Loucy (cell line): ENCODE results near the gene IREB2.

Experiments
- H2AFZ ChIP-seq: fragments of 200-600 bp; sonication (generic); 2 replicates; pipeline ENCODE4 v1.6.0; 2016; ENCODE audit warnings: antibody characterized with exemption, mild to moderate bottlenecking, low read length, moderate library complexity
- H3F3A ChIP-seq: fragments of 200-600 bp; 2 replicates; pipeline ENCODE4 v1.6.0; 2016; ENCODE audit warnings: antibody characterized with exemption, low read depth, mild to moderate bottlenecking
- H3K27me3 ChIP-seq: fragments of 200-600 bp; sonication (generic); 2 replicates; pipeline ENCODE4 v1.6.1; 2014; ENCODE audit warnings: low read length, mild to moderate bottlenecking; ENCODE audit not compliant: insufficient read depth, poor library complexity, severe bottlenecking
- H3K36me3 ChIP-seq: fragments of 200-600 bp; sonication (generic); 2 replicates; pipeline ENCODE4 v1.6.1; 2016; ENCODE audit warnings: low read length; ENCODE audit not compliant: insufficient read depth
- H3K4me1 ChIP-seq: fragments of 200-600 bp; sonication (generic); 2 replicates; pipeline ENCODE4 v1.5.1; 2014; ENCODE audit warnings: low read length, mild to moderate bottlenecking; ENCODE audit not compliant: insufficient read depth, poor library complexity, severe bottlenecking
- H3K4me2 ChIP-seq: fragments of 200-600 bp; sonication (generic); 2 replicates; pipeline ENCODE4 v1.6.0; 2014; ENCODE audit warnings: antibody characterized with exemption, low read length, low read depth, mild to moderate bottlenecking; ENCODE audit not compliant: poor library complexity, severe bottlenecking
- H3K4me3 ChIP-seq: fragments of 200-600 bp; sonication (generic); 2 replicates; pipeline ENCODE4 v1.5.1; 2014; ENCODE audit warnings: low read length, mild to moderate bottlenecking, mixed read lengths; ENCODE audit not compliant: poor library complexity, severe bottlenecking
- H3K79me2 ChIP-seq: fragments of 200-600 bp; sonication (generic); 2 replicates; pipeline ENCODE4 v1.6.1; 2014; ENCODE audit warnings: low read length; ENCODE audit not compliant: insufficient read depth
- H3K9ac ChIP-seq: fragments of 200-600 bp; sonication (generic); 2 replicates; pipeline ENCODE4 v1.6.0; 2014; ENCODE audit warnings: mild to moderate bottlenecking, low read depth, low read length, moderate library complexity; ENCODE audit not compliant: poor library complexity, severe bottlenecking
- H3K9me2 ChIP-seq: fragments of 200-600 bp; sonication (generic); replicated peaks from 2 replicates; pipeline ENCODE4 v1.6.1; 2016; ENCODE audit warnings: low read depth, low read length, mixed read lengths
- H3K9me3 ChIP-seq: fragments of 200-600 bp; sonication (generic); 2 replicates; pipeline ENCODE4 v1.6.1; 2014; ENCODE audit warnings: mild to moderate bottlenecking, antibody characterized with exemption, low read length, low read depth; ENCODE audit not compliant: insufficient read depth
- H4K20me1 ChIP-seq: fragments of 200-600 bp; sonication (generic); 2 replicates; pipeline ENCODE4 v1.6.0; 2014; ENCODE audit warnings: antibody characterized with exemption, low read length, mild to moderate bottlenecking; ENCODE audit not compliant: insufficient read depth, poor library complexity, severe bottlenecking
- CTCF ChIP-seq: fragments of 200-600 bp; sonication (generic); conservative IDR thresholded peaks from 2 replicates; pipeline ENCODE4 v1.5.1; 2014; ENCODE audit warnings: mild to moderate bottlenecking, antibody characterized with exemption, low read length
- EZH2phosphoT487 ChIP-seq: fragments of 200-600 bp; IDR thresholded peaks from 2 replicates; pipeline ENCODE4 v1.6.1; 2018; ENCODE audit warnings: antibody characterized with exemption, mild to moderate bottlenecking, moderate library complexity, borderline replicate concordance

Gene IREB2

GRCh38 chr15:78469031-78469430 is 31.0 kb downstream of the IREB2 start:
- H3K79me2 ChIP-seq, result no peaks in the 10 kb centered on the region
- H2AFZ ChIP-seq, result no peak overlapping the region
- no peak overlapping the region for H3K9ac ChIP-seq
- H3K4me1 ChIP-seq, result no peaks in the 10 kb centered on the region
- TF ChIP-seq CTCF (no peak), EZH2phosphoT487 (no peak)
- H3K4me2 ChIP-seq, result no peak overlapping the region
- no peaks in the 10 kb centered on the region for H3K9me2 ChIP-seq
- H4K20me1 ChIP-seq, result no peaks in the 10 kb centered on the region
- H3K4me3 ChIP-seq, result no peak overlapping the region
- no peaks in the 10 kb centered on the region for H3K27me3 ChIP-seq
- H3K36me3 ChIP-seq, result peaks cover 91% of the 10 kb centered on the region
- H3F3A ChIP-seq, result no peaks in the 10 kb centered on the region
- no peaks in the 10 kb centered on the region for H3K9me3 ChIP-seq

GRCh38 chr15:78477295-78477694 is 39.3 kb downstream of the IREB2 start:
- H3K79me2 ChIP-seq, result no peaks in the 10 kb centered on the region
- H4K20me1 ChIP-seq, result no peaks in the 10 kb centered on the region
- H3K9me2 ChIP-seq, result no peaks in the 10 kb centered on the region
- no peak for TF ChIP-seq CTCF
- TF ChIP-seq EZH2phosphoT487, result no peak
- H3K36me3 ChIP-seq, result peaks cover 67% of the 10 kb centered on the region
- H3K9ac ChIP-seq, result no peak overlapping the region
- no peaks in the 10 kb centered on the region for H3F3A ChIP-seq
- no peak overlapping the region for H3K4me3 ChIP-seq
- H2AFZ ChIP-seq, result no peak overlapping the region
- H3K4me2 ChIP-seq, result no peak overlapping the region
- H3K27me3 ChIP-seq, result no peaks in the 10 kb centered on the region
- H3K9me3 ChIP-seq, result no peaks in the 10 kb centered on the region
- H3K4me1 ChIP-seq, result no peaks in the 10 kb centered on the region

- Histone ChIP-seq H3K79me2 (no peaks in the 10 kb centered on the region), H3K4me1 (no peaks in the 10 kb centered on the region), H3K36me3 (peaks cover 66% of the 10 kb centered on the region), H3K9me3 (no peaks in the 10 kb centered on the region), H3K4me3 (no peak overlapping the region), H3K9me2 (no peaks in the 10 kb centered on the region), H3K4me2 (no peak overlapping the region), H3K9ac (no peak overlapping the region), H4K20me1 (no peaks in the 10 kb centered on the region), H3F3A (no peaks in the 10 kb centered on the region), H2AFZ (no peak overlapping the region), H3K27me3 (no peaks in the 10 kb centered on the region)
- no peak for TF ChIP-seq EZH2phosphoT487
- no peak for TF ChIP-seq CTCF
Observed at GRCh38 chr15:78479650-78480049, 41.6 kb downstream of the IREB2 start.
